IMR-90 (cell line): ENCODE data around the gene RAB27A. TPM values are rescaled to one million over a fixed set of nuclear protein-coding genes. Genes with fewer than 3 reads are reported as not detected.
"Not testable (repeated sequence)": the region's sequence is repeated elsewhere in the genome, so short reads cannot be mapped to it uniquely, and the experiment has no call there.

Experiments
- ATAC-seq: fragments of 200-7000 bp; cut with Tn5 transposase; 2 replicates; pipeline ENCODE4 v1.9.1; 2020; ENCODE audit warnings: low read depth, mild to moderate bottlenecking, moderate library complexity
- BruUV-seq: library from RNA; stranded (reverse); fragments of 400-500 nt; replicated peaks from 2 replicates; lab custom pipeline; 2021; lab: Mats Ljungman, UMichigan
- CTCF ChIA-PET: fragments of 300-600 bp; formaldehyde crosslinking; extraction: SDS; loops from one replicate; lab custom pipeline; 2021; ENCODE audit warnings: antibody characterized with exemption; lab: Yijun Ruan, JAX
- POLR2A ChIA-PET: fragments of 300-600 bp; sonication (Branson Sonifier 250); formaldehyde crosslinking; loops from one replicate; lab custom pipeline; 2022; ENCODE audit warnings: antibody characterized with exemption; ENCODE audit not compliant: unreplicated experiment; lab: Charles Lee
- DNase-seq: peaks from one replicate; pipeline ENCODE4 v3.0.0; 2013
- H2AFZ ChIP-seq: replicated peaks from 2 replicates; pipeline ENCODE3; 2013; ENCODE audit warnings: low read length, mild to moderate bottlenecking; ENCODE audit not compliant: poor library complexity
- H2AK5ac ChIP-seq: 2 replicates; pipeline ENCODE4 v1.6.1; 2013; ENCODE audit warnings: low read depth, low read length, inconsistent platforms
- H2AK9ac ChIP-seq: replicated peaks from 2 replicates; pipeline ENCODE3; 2013; ENCODE audit warnings: mild to moderate bottlenecking, low read depth, low read length, moderate library complexity; ENCODE audit not compliant: poor library complexity
- H2BK120ac ChIP-seq: 2 replicates; pipeline ENCODE4 v1.6.1; 2013; ENCODE audit warnings: low read depth, low read length, inconsistent platforms
- H2BK15ac ChIP-seq: 3 replicates; pipeline ENCODE4 v1.6.1; 2013; ENCODE audit warnings: low read depth, low read length, inconsistent platforms
- H2BK20ac ChIP-seq: 2 replicates; pipeline ENCODE4 v1.6.1; 2013; ENCODE audit warnings: low read depth, mild to moderate bottlenecking, inconsistent platforms, low read length, moderate library complexity
- H2BK5ac ChIP-seq: 2 replicates; pipeline ENCODE4 v1.6.1; 2013; ENCODE audit warnings: mild to moderate bottlenecking, low read depth, low read length, inconsistent platforms; ENCODE audit not compliant: poor library complexity, severe bottlenecking
- H3K14ac ChIP-seq: replicated peaks from 2 replicates; pipeline ENCODE4 v1.6.1; 2013; ENCODE audit warnings: low read depth, low read length, inconsistent platforms
- H3K18ac ChIP-seq: 2 replicates; pipeline ENCODE4 v1.6.1; 2013; ENCODE audit warnings: low read depth, low read length, control low read depth
- H3K23ac ChIP-seq: 2 replicates; pipeline ENCODE4 v1.6.1; 2013; ENCODE audit warnings: low read depth, low read length, inconsistent platforms
- H3K27ac ChIP-seq: 2 replicates; pipeline ENCODE4 v1.5.1; 2013; ENCODE audit warnings: mild to moderate bottlenecking, control low read depth, low read length; ENCODE audit not compliant: insufficient read depth
- H3K27me3 ChIP-seq: 2 replicates; pipeline ENCODE4 v1.6.1; 2013; ENCODE audit warnings: low read length; ENCODE audit not compliant: control insufficient read depth, insufficient read depth
- H3K36me3 ChIP-seq: 2 replicates; pipeline ENCODE4 v1.6.1; 2013; ENCODE audit warnings: low read length, mixed read lengths; ENCODE audit not compliant: control insufficient read depth, insufficient read depth
- H3K4ac ChIP-seq: 2 replicates; pipeline ENCODE4 v1.6.1; 2013; ENCODE audit warnings: low read depth, low read length, inconsistent platforms
- H3K4me1 ChIP-seq: 2 replicates; pipeline ENCODE4 v1.6.1; 2013; ENCODE audit warnings: low read length, mixed read lengths; ENCODE audit not compliant: control insufficient read depth, insufficient read depth
- H3K4me2 ChIP-seq: 2 replicates; pipeline ENCODE4 v1.6.1; 2013; ENCODE audit warnings: low read depth, mild to moderate bottlenecking, control low read depth, low read length, moderate library complexity
- H3K4me3 ChIP-seq: 2 replicates; pipeline ENCODE4 v1.5.1; 2013; ENCODE audit warnings: low read depth, mild to moderate bottlenecking, control low read depth, low read length, moderate library complexity; ENCODE audit not compliant: insufficient read depth
- H3K56ac ChIP-seq: 2 replicates; pipeline ENCODE4 v1.6.1; 2013; ENCODE audit warnings: low read length, inconsistent platforms; ENCODE audit not compliant: insufficient read depth; ENCODE audit errors: extremely low read depth
- H3K79me1 ChIP-seq, 2 experiments: 2 replicates each; pipeline ENCODE4 v1.6.1; 2013; ENCODE audit warnings: low read length in 2 of 2, inconsistent platforms in 1 of 2, low read depth in 1 of 2
- H3K9ac ChIP-seq: 2 replicates; pipeline ENCODE4 v1.6.1; 2013; ENCODE audit warnings: low read depth, low read length, control low read depth
- H3K9me1 ChIP-seq: 2 replicates; pipeline ENCODE4 v1.6.1; 2013; ENCODE audit warnings: low read length, inconsistent platforms; ENCODE audit not compliant: insufficient read depth
- H3K9me3 ChIP-seq: 2 replicates; pipeline ENCODE4 v1.6.1; 2013; ENCODE audit warnings: low read length; ENCODE audit not compliant: control insufficient read depth, insufficient read depth
- H4K20me1 ChIP-seq: 2 replicates; pipeline ENCODE4 v1.6.1; 2013; ENCODE audit warnings: low read length, inconsistent platforms; ENCODE audit not compliant: insufficient read depth
- H4K5ac ChIP-seq: 2 replicates; pipeline ENCODE4 v1.6.1; 2013; ENCODE audit warnings: mild to moderate bottlenecking, low read depth, low read length, control low read depth
- H4K8ac ChIP-seq, 2 experiments: 2 replicates each; pipeline ENCODE4 v1.6.1; 2013; ENCODE audit warnings: low read depth in 2 of 2, low read length in 2 of 2, control low read depth in 1 of 2, inconsistent platforms in 1 of 2
- H4K91ac ChIP-seq: 2 replicates; pipeline ENCODE4 v1.6.1; 2013; ENCODE audit warnings: low read depth, low read length, inconsistent platforms; ENCODE audit not compliant: insufficient read depth
- WGBS, 2 experiments: methylation state at CpG; one replicate each; pipeline versions ENCODE4 v1.1.5 to v1.1.7; 2013; ENCODE audit warnings: missing lambda C conversion rate in 2 of 2; ENCODE audit not compliant: insufficient read length in 1 of 2; ENCODE audit errors: extremely low coverage in 2 of 2; 5-methylcytosine and 5-hydroxymethylcytosine counted together
- dilution Hi-C: fragments of 300-500 bp; cut with HindIII; formaldehyde crosslinking; loops from one replicate; pipeline ENCODE4 v1.14.3; 2018; ENCODE audit warnings: low sequenced_read_pairs; ENCODE audit not compliant: unreplicated experiment
- in situ Hi-C: fragments of 300-500 bp; cut with MboI; formaldehyde crosslinking; loops from 3 replicates; pipeline ENCODE4 v1.14.3; 2019; ENCODE audit warnings: low sequenced_read_pairs, inconsistent platforms, mixed read lengths
- intact Hi-C: fragments of 100-400 bp; cut with micrococcal nuclease; formaldehyde crosslinking; loops from 2 replicates; pipeline ENCODE4 v1.10.0; 2022
- polyA plus RNA-seq, 3 experiments: library from polyadenylated mRNA; depleted of rRNA; stranded (reverse); fragments of >200 nt; gene quantifications; 2 replicates each; pipeline ENCODE4 v1.2.3, GENCODE V29; 2012; ENCODE audit warnings: low replicate concordance in 1 of 3
- total RNA-seq: library from RNA; depleted of rRNA; stranded (reverse); fragments of >200 nt; gene quantifications from 2 replicates; pipeline ENCODE4 v1.2.3, GENCODE V29; 2012

Gene RAB27A
- total and polyA plus RNA-seq, 2 of the 4 experiments (the other 2 are of a cell fraction): 4.8 to 13.7 TPM

- WGBS, 2 experiments: no CpG with 5 or more reads among the region's 2 CpGs
- Histone ChIP-seq H3K79me1 (peaks cover 22 to 54% of the 10 kb centered on the region in 2 experiments), H3K9me1 (peaks cover 22% of the 10 kb centered on the region), H3K4me1 (peaks cover 13% of the 10 kb centered on the region), H4K20me1 (peaks cover 16% of the 10 kb centered on the region; the same call in 1 of the 2 replicates)
- H2AK5ac ChIP-seq, H3K4me3 ChIP-seq, H3K9ac ChIP-seq, ATAC-seq, H2BK15ac ChIP-seq, H3K14ac ChIP-seq, H3K4ac ChIP-seq, H3K27me3 ChIP-seq, H4K5ac ChIP-seq, H2BK120ac ChIP-seq, H2AK9ac ChIP-seq, H4K91ac ChIP-seq, intact Hi-C loops, BruUV-seq, H3K4me2 ChIP-seq, H3K9me3 ChIP-seq, H3K27ac ChIP-seq, H2BK20ac ChIP-seq, H3K36me3 ChIP-seq, H3K23ac ChIP-seq, H3K18ac ChIP-seq, H3K56ac ChIP-seq, POLR2A ChIA-PET, dilution Hi-C loops, H2BK5ac ChIP-seq, H4K8ac ChIP-seq, CTCF ChIA-PET, H2AFZ ChIP-seq: not testable (repeated sequence)
- in situ Hi-C loops: loop anchor here (5.0 kb wide), 1 partner anchor 58 kb away; no protein-coding TSS in a partner anchor
- peak; percentile 34 for DNase-seq
Measured at GRCh38 chr15:55280589-55280988, 9.0 kb downstream of the RAB27A start.
